ENCODE measurements around the gene C12orf43. TPM values are rescaled to one million over a fixed set of nuclear protein-coding genes. Genes with fewer than 3 reads are reported as not detected.

Gene C12orf43
- total RNA-seq, 1 donor from 2014 or later = 12.3 TPM

DNA sequence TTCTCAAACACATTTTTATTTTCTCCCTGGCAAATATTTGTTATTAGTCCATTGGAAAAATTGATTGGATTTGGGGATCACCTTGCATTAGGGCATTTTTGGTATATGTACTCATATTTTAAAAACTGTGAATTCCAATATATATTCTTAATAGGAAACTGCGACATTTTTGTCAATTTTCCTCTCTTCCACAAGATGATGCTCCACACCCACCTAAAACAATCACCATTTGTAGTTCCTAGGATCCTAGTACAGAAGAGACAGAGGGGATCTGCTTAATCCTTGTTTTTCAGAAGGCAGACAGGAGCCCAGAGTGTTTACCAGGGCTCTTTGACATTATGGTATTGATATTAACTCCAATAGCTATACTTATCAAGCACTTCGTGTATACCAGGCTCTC is 45.5 kb upstream of the C12orf43 start:
- H3K36me3 ChIP-seq = no peaks in the 10 kb centered on the region
- H3K27me3 ChIP-seq (ENCODE audit: low read depth) = no peaks in the 10 kb centered on the region
- H3K4me1 ChIP-seq = peaks cover 13% of the 10 kb centered on the region
- H3K4me3 ChIP-seq = no peak overlapping the region
- ATAC-seq = no peak
- intact Hi-C loops (cut with DNase I) = no loop called here
- H3K9me3 ChIP-seq = no peaks in the 10 kb centered on the region
- no peak for DNase-seq
- TF ChIP-seq, protein P1, sequence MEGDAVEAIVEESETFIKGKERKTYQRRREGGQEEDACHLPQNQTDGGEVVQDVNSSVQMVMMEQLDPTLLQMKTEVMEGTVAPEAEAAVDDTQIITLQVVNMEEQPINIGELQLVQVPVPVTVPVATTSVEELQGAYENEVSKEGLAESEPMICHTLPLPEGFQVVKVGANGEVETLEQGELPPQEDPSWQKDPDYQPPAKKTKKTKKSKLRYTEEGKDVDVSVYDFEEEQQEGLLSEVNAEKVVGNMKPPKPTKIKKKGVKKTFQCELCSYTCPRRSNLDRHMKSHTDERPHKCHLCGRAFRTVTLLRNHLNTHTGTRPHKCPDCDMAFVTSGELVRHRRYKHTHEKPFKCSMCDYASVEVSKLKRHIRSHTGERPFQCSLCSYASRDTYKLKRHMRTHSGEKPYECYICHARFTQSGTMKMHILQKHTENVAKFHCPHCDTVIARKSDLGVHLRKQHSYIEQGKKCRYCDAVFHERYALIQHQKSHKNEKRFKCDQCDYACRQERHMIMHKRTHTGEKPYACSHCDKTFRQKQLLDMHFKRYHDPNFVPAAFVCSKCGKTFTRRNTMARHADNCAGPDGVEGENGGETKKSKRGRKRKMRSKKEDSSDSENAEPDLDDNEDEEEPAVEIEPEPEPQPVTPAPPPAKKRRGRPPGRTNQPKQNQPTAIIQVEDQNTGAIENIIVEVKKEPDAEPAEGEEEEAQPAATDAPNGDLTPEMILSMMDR (IDR thresholded peaks at IDR 0.05) = no peak
- no peak overlapping the region for H3K27ac ChIP-seq

DNA sequence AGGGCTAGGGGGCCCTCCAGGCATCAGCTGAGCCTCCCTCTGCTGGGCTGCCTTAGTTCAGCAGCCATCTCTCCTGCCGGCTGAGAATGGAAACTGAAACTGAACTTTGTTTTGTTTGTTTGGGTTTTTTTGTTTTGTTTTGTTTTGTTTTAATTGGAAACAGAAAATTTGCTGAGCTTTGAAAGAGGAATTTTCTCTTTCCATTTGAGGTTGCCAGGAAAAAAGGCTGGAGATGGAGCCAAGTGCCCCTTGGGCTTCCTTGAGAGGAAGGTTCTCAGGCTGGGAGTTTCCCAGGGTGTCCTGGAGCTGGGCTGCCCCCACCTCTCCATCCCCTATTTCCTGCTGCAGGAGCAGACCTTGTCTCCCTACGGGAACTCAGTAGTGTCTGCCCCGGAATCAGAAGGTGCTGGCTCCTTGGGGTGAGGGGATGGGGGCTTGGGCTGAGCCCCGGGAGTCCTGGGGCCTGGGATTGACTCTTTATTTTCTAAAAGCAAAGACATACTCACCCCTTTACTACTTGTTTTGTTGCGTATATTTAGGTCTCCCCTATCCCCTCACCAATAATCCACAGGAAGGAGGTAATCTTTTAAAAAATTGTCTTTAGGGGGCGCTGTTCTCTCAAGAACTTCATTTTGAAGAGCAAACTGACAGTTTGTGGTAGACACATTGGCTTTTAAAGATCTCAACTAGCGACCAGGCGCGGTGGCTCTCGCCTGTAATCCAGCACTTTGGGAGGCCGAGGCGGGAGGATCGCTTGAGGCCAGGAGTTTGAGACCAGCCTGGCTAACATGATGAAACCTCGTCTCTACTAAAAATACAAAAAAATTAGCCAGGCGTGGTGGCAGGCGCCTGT is 44.1 kb upstream of the C12orf43 start:
- no peaks in the 10 kb centered on the region for H3K9me3 ChIP-seq
- TF ChIP-seq, protein P1 (IDR thresholded peaks at IDR 0.05) = peak; percentile 42
- peak overlapping the region; percentile 81 for H3K27ac ChIP-seq
- intact Hi-C loops (cut with DNase I) = no loop called here
- H3K4me1 ChIP-seq = peaks cover 13% of the 10 kb centered on the region
- H3K27me3 ChIP-seq (ENCODE audit: low read depth) = no peaks in the 10 kb centered on the region
- ATAC-seq = peak; percentile 86 to 91
- peak overlapping the region; percentile 47 for H3K4me3 ChIP-seq
- no peaks in the 10 kb centered on the region for H3K36me3 ChIP-seq
- DNase-seq = peak; percentile 57

DNA sequence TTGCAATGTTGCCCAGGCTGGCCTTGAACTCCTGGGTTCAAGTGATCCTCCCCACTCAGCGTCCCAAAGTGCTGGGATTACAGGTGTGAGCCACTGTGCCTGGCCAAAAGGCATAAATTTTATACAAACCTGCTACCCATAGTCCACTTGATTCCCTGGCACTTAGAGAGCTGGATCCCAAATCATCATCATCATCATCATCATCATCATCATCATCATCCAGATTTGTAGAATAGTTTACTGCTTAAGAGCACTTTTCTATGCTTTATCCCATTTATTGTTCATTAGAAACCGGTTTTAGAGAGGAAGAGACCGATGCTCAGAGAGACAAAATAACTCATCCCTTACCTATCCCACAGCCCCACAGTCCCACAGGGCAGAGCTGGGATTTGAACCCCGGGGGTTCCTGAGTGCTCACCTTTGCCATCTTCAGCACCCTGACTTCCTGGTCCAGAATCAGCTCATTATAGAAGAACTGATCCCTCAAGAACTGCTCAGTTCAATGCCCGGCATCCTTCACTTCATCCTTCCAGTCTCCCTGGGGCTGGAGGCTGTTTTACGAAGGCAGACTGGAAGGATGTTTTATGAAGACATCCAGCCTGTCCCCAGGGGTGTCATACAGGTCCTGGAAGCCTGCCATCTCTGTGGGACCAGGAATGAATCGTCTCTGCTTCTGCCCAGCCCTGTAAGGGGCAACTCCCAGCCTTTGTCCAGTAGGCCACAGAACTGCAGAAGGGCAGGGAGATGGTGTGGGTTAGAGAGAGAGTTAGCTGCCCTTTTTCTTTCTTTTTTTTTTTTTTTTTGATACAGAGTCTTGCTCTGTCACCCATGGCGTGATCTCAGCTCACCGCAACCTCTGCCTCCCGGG is 43.0 kb upstream of the C12orf43 start:
- Histone ChIP-seq H3K27ac (peak overlapping the region; percentile 81), H3K4me1 (peaks cover 13% of the 10 kb centered on the region), H3K27me3 (ENCODE audit: low read depth) (no peaks in the 10 kb centered on the region), H3K9me3 (no peaks in the 10 kb centered on the region), H3K36me3 (no peaks in the 10 kb centered on the region), H3K4me3 (no peak overlapping the region)
- TF ChIP-seq, protein P1 (IDR thresholded peaks at IDR 0.05) = no peak
- intact Hi-C loops (cut with DNase I) = no loop called here
- DNase-seq (no peak), ATAC-seq (peak in 1 of 2 donors; percentile 42)

DNA sequence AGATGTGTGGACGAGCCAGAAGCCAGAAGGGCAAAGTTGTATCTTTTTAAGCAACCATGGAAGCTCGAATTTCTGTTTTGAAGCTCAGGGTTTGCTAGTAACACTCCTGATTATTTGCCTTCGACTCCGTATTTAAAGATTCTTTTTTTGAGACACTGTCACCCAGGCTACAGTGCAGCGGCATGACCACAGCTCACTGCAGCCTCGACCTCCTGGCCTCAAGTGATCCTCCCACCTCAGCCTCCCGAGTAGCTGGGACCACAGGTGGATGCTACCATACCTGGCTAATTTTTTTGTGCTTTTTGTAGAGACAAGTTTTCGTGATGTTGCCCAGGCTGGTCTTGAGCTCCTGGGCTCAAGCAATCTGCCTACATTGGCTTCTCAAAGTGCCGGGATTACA is 41.5 kb upstream of the C12orf43 start:
- Histone ChIP-seq H3K4me1 (peaks cover 13% of the 10 kb centered on the region), H3K27me3 (ENCODE audit: low read depth) (no peaks in the 10 kb centered on the region), H3K36me3 (no peaks in the 10 kb centered on the region), H3K9me3 (no peaks in the 10 kb centered on the region), H3K4me3 (no peak overlapping the region), H3K27ac (no peak overlapping the region)
- TF ChIP-seq, protein P1 (IDR thresholded peaks at IDR 0.05) = no peak
- DNase-seq (no peak), ATAC-seq (no peak)
- intact Hi-C loops (cut with DNase I) = no loop called here

DNA sequence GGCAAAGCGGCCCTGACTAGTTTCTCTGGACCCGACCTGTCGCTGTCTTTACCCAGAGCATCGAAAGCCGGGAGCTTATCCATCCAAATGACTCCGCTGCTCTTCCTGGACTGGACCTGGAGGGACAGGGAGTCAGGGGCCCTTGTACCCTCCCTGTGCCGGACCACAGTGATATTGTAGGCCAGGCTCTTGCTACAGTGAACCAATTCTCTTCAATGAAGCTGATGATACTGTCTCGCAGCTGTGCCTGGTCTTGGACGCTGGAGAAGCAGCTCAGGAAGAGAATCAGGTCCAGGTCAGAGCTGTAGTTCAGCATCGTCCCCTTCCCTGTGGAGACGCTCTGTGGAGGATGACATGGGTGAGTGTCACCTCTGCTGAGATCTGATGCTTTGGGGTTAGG is 37.4 kb upstream of the C12orf43 start:
- H3K9me3 ChIP-seq = no peaks in the 10 kb centered on the region
- no peaks in the 10 kb centered on the region for H3K4me1 ChIP-seq
- DNase-seq (no peak), ATAC-seq (no peak)
- TF ChIP-seq, protein P1 (IDR thresholded peaks at IDR 0.05) = no peak
- no peaks in the 10 kb centered on the region for H3K27me3 ChIP-seq (ENCODE audit: low read depth)
- intact Hi-C loops (cut with DNase I) = no loop called here
- H3K36me3 ChIP-seq = no peaks in the 10 kb centered on the region
- H3K4me3 ChIP-seq = no peak overlapping the region
- no peak overlapping the region for H3K27ac ChIP-seq

All from lower lobe of right lung (tissue), 2 donors.